Measurements from ENCODE around the gene CCNI2.
A peak's percentile ranks its signal among the peaks of the same experiment; 100 is the strongest.

CCNI2 gene

DNA sequence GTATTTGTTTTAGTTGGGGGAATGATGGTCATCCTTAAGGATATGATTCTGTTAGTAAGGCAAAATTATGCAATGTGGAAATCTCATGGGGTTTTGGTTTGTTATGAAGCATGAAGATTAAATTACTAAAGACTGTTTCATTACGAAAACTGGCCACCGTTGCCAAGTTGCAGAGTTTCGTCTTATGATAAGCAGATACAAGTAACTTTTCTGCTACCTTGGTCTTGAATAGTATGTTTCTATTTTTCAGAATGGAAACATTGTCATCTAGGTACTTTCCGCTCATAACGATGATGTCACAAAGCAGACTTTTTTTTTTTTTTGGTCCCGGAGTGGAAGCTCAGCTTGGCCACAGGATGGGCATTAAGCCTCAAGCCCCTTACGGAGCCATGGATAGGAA lies 4.2 kb downstream of the CCNI2 start:
- no peaks in the 10 kb centered on the region for H3K9me3 ChIP-seq

DNA sequence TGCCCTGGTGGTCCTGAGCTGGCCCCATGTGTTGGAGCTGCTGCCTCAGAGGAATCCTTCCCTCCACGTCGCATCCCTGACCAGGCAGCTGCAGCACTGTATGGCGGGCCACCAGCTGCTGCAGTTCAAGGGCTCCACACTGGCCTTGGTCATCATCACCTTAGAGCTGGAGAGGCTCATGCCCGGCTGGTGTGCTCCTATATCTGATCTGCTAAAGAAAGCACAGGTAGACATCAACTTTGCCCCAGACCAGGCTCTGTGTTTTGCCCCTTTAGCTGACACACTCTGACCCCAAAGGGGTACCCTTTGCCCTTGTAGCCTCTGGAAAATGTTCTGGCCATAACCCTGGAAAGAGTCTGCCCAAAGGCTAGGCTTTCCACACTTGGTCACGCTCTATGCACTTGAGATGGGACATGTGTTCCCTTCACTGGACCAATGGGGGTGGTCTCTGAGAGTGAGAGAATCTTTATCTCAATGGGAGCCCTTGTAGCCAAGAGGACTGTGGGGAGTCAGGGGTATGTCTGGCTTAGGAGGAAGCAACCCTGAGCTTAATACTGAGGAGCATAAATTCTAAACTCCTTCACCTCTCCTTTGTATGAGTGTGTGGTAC lies 4.8 kb downstream of the CCNI2 start:
- TF ChIP-seq, protein P1, sequence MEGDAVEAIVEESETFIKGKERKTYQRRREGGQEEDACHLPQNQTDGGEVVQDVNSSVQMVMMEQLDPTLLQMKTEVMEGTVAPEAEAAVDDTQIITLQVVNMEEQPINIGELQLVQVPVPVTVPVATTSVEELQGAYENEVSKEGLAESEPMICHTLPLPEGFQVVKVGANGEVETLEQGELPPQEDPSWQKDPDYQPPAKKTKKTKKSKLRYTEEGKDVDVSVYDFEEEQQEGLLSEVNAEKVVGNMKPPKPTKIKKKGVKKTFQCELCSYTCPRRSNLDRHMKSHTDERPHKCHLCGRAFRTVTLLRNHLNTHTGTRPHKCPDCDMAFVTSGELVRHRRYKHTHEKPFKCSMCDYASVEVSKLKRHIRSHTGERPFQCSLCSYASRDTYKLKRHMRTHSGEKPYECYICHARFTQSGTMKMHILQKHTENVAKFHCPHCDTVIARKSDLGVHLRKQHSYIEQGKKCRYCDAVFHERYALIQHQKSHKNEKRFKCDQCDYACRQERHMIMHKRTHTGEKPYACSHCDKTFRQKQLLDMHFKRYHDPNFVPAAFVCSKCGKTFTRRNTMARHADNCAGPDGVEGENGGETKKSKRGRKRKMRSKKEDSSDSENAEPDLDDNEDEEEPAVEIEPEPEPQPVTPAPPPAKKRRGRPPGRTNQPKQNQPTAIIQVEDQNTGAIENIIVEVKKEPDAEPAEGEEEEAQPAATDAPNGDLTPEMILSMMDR (IDR thresholded peaks at IDR 0.05): no peak
- Histone ChIP-seq H3K4me1 (peaks cover 0 to 14% (median 6%) of the 10 kb centered on the region in 4 donors), H3K27ac (no peak overlapping the region), H3K27me3 (peaks cover 0 to 9% of the 10 kb centered on the region in 2 donors), H3K36me3 (no peaks in the 10 kb centered on the region), H3K9me3 (no peaks in the 10 kb centered on the region), H3K4me3 (no peak overlapping the region)
- intact Hi-C loops (cut with DNase I; ENCODE audit: low total_unique reads): loop anchor here (5.0 kb wide), 1 partner anchor 65 kb away; no protein-coding TSS in a partner anchor
- no peak for DNase-seq

More for the DNA sequence above, 4.2 kb downstream of the CCNI2 start:
- TF ChIP-seq, protein P1 (IDR thresholded peaks at IDR 0.05): no peak
- intact Hi-C loops (cut with DNase I; ENCODE audit: low total_unique reads): loop anchor here (5.0 kb wide), 1 partner anchor 66 kb away; no protein-coding TSS in a partner anchor
- peak in 1 of 2 donors; percentile 85 for DNase-seq
- Histone ChIP-seq H3K4me1 (peaks cover 0 to 17% (median 9%) of the 10 kb centered on the region in 4 donors), H3K4me3 (no peak overlapping the region), H3K27ac (no peak overlapping the region), H3K36me3 (no peaks in the 10 kb centered on the region), H3K27me3 (peaks cover 0 to 14% of the 10 kb centered on the region in 2 donors)

DNA sequence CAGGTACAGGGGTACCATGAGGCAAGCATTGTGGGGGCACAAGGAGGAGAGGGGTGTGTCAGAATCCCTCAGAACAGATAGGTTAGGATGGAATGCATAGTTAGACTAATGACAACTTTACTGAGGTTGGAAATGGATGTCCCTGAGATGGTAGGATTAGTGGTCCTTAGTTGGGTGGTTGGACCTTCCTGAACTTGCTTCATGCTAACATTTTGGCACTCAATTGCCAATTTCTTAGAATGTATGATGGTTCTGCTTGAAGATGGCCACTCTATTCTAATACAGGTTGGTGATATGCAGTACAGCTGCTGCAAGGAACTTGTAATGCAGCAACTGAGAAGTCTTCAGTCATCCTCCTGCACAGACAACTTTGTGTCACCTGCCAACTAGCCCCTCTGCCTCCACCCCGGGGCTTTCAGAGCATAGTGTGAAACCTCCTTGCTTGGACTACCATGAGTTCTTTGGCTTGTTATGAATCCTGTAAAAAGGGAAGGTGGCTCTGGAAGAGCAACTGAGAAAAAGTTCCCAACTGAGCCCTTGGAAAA lies 5.4 kb downstream of the CCNI2 start:
- Histone ChIP-seq H3K27ac (no peak overlapping the region), H3K4me3 (no peak overlapping the region), H3K27me3 (peaks cover 0 to 4% of the 10 kb centered on the region in 2 donors), H3K36me3 (peaks cover 0 to 6% (median 0%) of the 10 kb centered on the region in 3 donors), H3K9me3 (no peaks in the 10 kb centered on the region), H3K4me1 (peaks cover 0 to 8% (median under 1%) of the 10 kb centered on the region in 4 donors)
- no peak for DNase-seq
- intact Hi-C loops (cut with DNase I; ENCODE audit: low total_unique reads): loop anchor here (5.0 kb wide), 1 partner anchor 65 kb away; no protein-coding TSS in a partner anchor
- TF ChIP-seq, protein P1 (IDR thresholded peaks at IDR 0.05): no peak

DNA sequence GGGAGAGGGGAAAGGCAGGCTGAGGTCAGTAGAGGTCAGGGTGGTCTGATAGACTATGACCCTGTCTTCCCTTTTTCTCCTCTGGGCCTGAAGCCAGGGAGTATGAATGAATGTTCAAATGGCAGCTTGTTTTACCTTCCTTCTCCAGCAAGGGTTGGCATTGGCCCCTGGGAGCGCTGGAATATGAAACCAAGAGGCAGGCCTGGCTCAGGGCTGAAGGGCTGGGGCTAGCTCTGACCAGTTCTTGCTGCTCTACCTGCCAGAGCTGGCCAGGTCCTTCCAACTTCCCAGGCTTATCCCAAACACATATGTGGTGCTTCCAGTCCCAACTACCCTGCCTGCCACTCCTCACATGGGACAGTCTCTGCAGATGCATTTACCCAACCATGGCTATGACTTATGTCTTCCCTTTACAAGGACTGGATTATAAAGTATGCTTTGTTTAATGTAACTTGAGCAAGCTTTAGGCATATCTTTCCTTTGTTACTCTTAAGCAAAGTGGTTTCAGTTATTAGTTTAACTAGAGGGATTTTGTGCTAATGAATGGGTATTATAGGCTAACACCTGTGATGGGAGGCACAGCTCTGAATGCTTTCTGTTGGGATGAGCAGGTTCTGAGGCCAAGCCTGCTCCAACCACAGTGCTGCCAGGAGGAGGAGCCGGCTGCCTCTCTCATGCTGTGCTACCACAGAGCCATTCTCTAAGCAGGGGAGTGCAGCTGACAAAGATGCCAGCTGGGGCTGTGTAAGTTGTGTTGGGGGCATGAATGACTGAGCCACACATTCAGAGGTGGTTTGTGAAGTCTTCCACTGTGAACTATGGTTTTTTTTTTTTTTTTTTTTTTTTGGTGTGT lies 6.1 kb downstream of the CCNI2 start:
- Histone ChIP-seq H3K36me3 (peaks cover 0 to 13% (median 7%) of the 10 kb centered on the region in 3 donors), H3K4me1 (peaks cover 0 to 5% (median 0%) of the 10 kb centered on the region in 4 donors), H3K27ac (no peak overlapping the region), H3K4me3 (no peak overlapping the region), H3K27me3 (no peaks in the 10 kb centered on the region), H3K9me3 (no peaks in the 10 kb centered on the region)
- intact Hi-C loops (cut with DNase I; ENCODE audit: low total_unique reads): loop anchor here (5.0 kb wide), 1 partner anchor 64 kb away; no protein-coding TSS in a partner anchor
- no peak for DNase-seq
- TF ChIP-seq, protein P1 (IDR thresholded peaks at IDR 0.05): no peak

DNA sequence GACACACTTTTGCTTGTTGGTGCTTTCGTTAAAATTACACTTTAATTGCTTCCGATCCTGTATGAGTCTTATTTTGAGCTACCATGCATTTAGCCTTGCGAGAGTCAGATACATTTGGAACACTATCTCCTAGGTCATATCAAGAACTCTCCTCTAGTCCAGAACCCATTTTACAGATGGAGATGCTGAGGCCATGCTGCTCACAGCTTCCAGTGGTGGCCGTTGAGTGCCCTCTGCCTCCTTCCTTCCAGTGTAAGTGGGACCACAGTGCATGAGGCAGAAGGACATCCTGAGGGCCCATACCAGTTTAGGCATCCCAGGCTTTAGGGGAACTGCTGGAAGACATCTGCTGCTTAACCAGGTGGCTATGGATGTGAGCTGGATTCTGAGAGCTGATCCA lies 6.9 kb downstream of the CCNI2 start:
- Histone ChIP-seq H3K36me3 (peaks cover 0 to 20% (median 14%) of the 10 kb centered on the region in 3 donors), H3K27me3 (no peaks in the 10 kb centered on the region), H3K4me1 (peaks cover 0 to 5% (median 0%) of the 10 kb centered on the region in 4 donors), H3K4me3 (no peak overlapping the region), H3K27ac (no peak overlapping the region), H3K9me3 (no peaks in the 10 kb centered on the region)
- DNase-seq: no peak
- TF ChIP-seq, protein P1 (IDR thresholded peaks at IDR 0.05): no peak
- intact Hi-C loops (cut with DNase I; ENCODE audit: low total_unique reads): loop anchor here (5.0 kb wide), 1 partner anchor 63 kb away; no protein-coding TSS in a partner anchor

Data from tibial artery (tissue), 4 donors.